Body of pancreas (tissue), 4 donors: ENCODE data around the gene ATP8A2. TPM values are rescaled to one million over a fixed set of nuclear protein-coding genes. Genes with fewer than 3 reads are reported as not detected.
A peak's percentile ranks its signal among the peaks of the same experiment; 100 is the strongest.
"Not testable (repeated sequence)": the region's sequence is repeated elsewhere in the genome, so short reads cannot be mapped to it uniquely, and the experiment has no call there.

Source experiments
- ATAC-seq: fragments of 150-250 bp; one replicate; pipeline ENCODE4 v1.9.1; 2016
- DNase-seq, 4 donors: peaks; one replicate each; pipeline ENCODE4 v3.0.0-alpha.2; 2019
- H3K27ac ChIP-seq, 4 donors: fragments of 200-600 bp; sonication (generic); 1 replicate in 3 of 4; 2 replicates in 1 of 4; pipeline versions ENCODE4 v1.5.1 to v1.6.1; 2016 to 2019; ENCODE audit warnings: mild to moderate bottlenecking in 1 of 4, mixed read lengths in 1 of 4, moderate library complexity in 1 of 4
- H3K27me3 ChIP-seq, 2 donors: fragments of 200-600 bp; sonication (generic); one replicate each; pipeline ENCODE4 v1.6.0; 2016; ENCODE audit warnings: mild to moderate bottlenecking in 1 of 2
- H3K36me3 ChIP-seq, 2 donors: fragments of 200-600 bp; sonication (generic); replicated peaks in 1 of 2; 2 replicates each; pipeline ENCODE4 v1.5.1; 2016; ENCODE audit warnings: low read depth in 2 of 2; ENCODE audit not compliant: insufficient read depth in 1 of 2
- H3K4me1 ChIP-seq: fragments of 200-600 bp; sonication (generic); one replicate; pipeline ENCODE4 v1.6.0; 2016
- H3K4me3 ChIP-seq, 2 donors: fragments of 200-600 bp; sonication (generic); 1 replicate in 1 of 2; 2 replicates in 1 of 2; pipeline ENCODE4 v1.5.1; 2016 to 2019
- H3K9me3 ChIP-seq, 3 donors: fragments of 200-600 bp; sonication (generic); 1 replicate in 2 of 3; 2 replicates in 1 of 3; pipeline ENCODE4 v1.5.1; 2016
- CTCF ChIP-seq, 7 experiments: fragments of 450-650 bp in 4 of 7; fragments of 200-600 bp in 3 of 7; sonication (generic) in 3 of 7; IDR thresholded peaks; one replicate each; pipeline ENCODE4 v1.5.1; 2016 to 2019; ENCODE audit warnings: antibody characterized with exemption in 7 of 7
- POLR2A ChIP-seq, 3 donors: fragments of 450-650 bp; IDR thresholded peaks; one replicate each; pipeline ENCODE4 v1.6.1; 2016; ENCODE audit warnings: antibody characterized with exemption in 3 of 3, mild to moderate bottlenecking in 2 of 3
- WGBS, 2 donors: methylation state at CpG; one replicate each; pipeline ENCODE4 v1.1.5; 2017; 5-methylcytosine and 5-hydroxymethylcytosine counted together
- intact Hi-C: fragments of 100-400 bp; cut with DNase I; formaldehyde crosslinking; loops from one replicate; pipeline ENCODE4 v1.15.1; 2023
- total RNA-seq, 2 donors: library from RNA; depleted of rRNA; stranded (reverse); fragments of >200 nt; gene quantifications; one replicate each; pipeline ENCODE4 v1.1.0, GENCODE V29; 2016

ATP8A2 gene
- total RNA-seq, 2 donors from 2014 or later: under 0.01 TPM; not detected in 1

- Histone ChIP-seq H3K36me3 (no peaks in the 10 kb centered on the region), H3K9me3 (no peaks in the 10 kb centered on the region), H3K27ac (no peak overlapping the region), H3K27me3 (no peaks in the 10 kb centered on the region), H3K4me1 (no peaks in the 10 kb centered on the region), H3K4me3 (no peak overlapping the region)
- no peak for TF ChIP-seq CTCF (IDR thresholded peaks at IDR 0.05)
- TF ChIP-seq POLR2A (IDR thresholded peaks at IDR 0.05): no peak
- intact Hi-C loops: no loop called here
- peak in 1 of 4 donors; percentile 13 for DNase-seq
- WGBS, 2 donors: 20% methylated on average over 7 of the region's 7 CpGs
- ATAC-seq: no peak
Measured at GRCh38 chr13:25945596-25945995, 573.8 kb downstream of the ATP8A2 start.

DNA sequence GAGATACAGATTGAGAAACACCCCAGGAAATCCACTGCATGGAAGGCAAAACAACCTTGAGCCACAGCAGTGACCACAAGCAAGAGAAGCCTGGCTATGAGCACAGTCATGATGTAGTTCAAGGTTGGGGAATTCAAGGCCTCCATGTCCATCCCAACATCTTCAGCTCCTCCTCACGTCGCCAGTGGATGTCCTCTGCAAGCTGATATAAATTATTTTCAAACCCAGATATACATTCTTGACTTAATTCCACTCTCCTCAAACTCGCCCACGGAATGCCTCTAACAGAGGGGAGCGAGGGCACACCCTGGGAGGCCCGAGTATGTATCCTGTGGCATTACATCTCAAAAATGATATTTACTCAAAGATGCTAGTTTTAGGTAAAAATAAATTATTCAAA lies 574.5 kb downstream of the ATP8A2 start:
- intact Hi-C loops: no loop called here
- H3K36me3 ChIP-seq: no peaks in the 10 kb centered on the region
- no peaks in the 10 kb centered on the region for H3K27me3 ChIP-seq
- TF ChIP-seq POLR2A (IDR thresholded peaks at IDR 0.05): no peak
- TF ChIP-seq CTCF (IDR thresholded peaks at IDR 0.05): no peak
- no peak overlapping the region for H3K27ac ChIP-seq
- ATAC-seq (no peak), DNase-seq (no peak)
- no peak overlapping the region for H3K4me3 ChIP-seq
- WGBS, 2 donors: 73 to 78% methylated on average over 6 of the region's 6 CpGs
- no peaks in the 10 kb centered on the region for H3K4me1 ChIP-seq
- no peaks in the 10 kb centered on the region for H3K9me3 ChIP-seq

GRCh38 chr13:25948910-25949309 lies 577.1 kb downstream of the ATP8A2 start:
- Histone ChIP-seq H3K36me3 (no peaks in the 10 kb centered on the region), H3K4me1 (no peaks in the 10 kb centered on the region), H3K27ac (no peak overlapping the region), H3K27me3 (no peaks in the 10 kb centered on the region), H3K9me3 (no peaks in the 10 kb centered on the region), H3K4me3 (no peak overlapping the region)
- intact Hi-C loops: no loop called here
- ATAC-seq (no peak), DNase-seq (no peak)
- WGBS, 2 donors: 63 to 79% methylated on average over 3 of the region's 3 CpGs
- TF ChIP-seq POLR2A (IDR thresholded peaks at IDR 0.05) (no peak), CTCF (IDR thresholded peaks at IDR 0.05) (no peak)

GRCh38 chr13:25951831-25952230 lies 580.1 kb downstream of the ATP8A2 start:
- WGBS, 2 donors: 48 to 58% methylated on average over 4 of the region's 4 CpGs
- no peak overlapping the region for H3K27ac ChIP-seq
- intact Hi-C loops: no loop called here

GRCh38 chr13:25954080-25954479 lies 582.3 kb downstream of the ATP8A2 start:
- H3K27ac ChIP-seq, ATAC-seq, intact Hi-C loops, H3K27me3 ChIP-seq, H3K4me3 ChIP-seq, DNase-seq, H3K4me1 ChIP-seq, H3K9me3 ChIP-seq, H3K36me3 ChIP-seq: not testable (repeated sequence)
- WGBS, 2 donors: 39 to 61% methylated on average over 3 to 5 of the region's 5 CpGs

More at GRCh38 chr13:25951831-25952230, 580.1 kb downstream of the ATP8A2 start:
- no peak for ATAC-seq
- no peak for DNase-seq
- no peaks in the 10 kb centered on the region for H3K27me3 ChIP-seq
- no peaks in the 10 kb centered on the region for H3K36me3 ChIP-seq
- H3K4me1 ChIP-seq: no peaks in the 10 kb centered on the region
- H3K4me3 ChIP-seq: no peak overlapping the region
- TF ChIP-seq CTCF (IDR thresholded peaks at IDR 0.05): no peak
- no peak for TF ChIP-seq POLR2A (IDR thresholded peaks at IDR 0.05)
- no peaks in the 10 kb centered on the region for H3K9me3 ChIP-seq

DNA sequence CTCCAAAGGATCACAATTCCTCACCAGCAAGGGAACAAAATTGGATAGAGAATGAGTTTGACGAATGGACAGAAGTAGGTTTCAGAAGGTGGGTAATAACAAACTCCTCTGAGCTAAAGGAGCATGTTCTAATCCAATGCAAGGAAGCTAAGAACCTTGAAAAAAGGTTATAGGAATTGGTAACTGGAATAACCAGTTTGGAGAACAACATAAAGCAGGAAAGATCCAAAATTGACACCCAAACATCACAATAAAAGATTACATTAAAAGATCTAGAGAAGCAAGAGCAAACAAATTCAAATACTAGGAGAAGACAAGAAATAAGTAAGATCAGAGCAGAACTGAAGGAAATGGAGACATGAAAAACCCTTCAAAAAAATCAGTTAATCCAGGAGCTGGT lies 583.2 kb downstream of the ATP8A2 start:
- H3K4me3 ChIP-seq: not testable (repeated sequence)

More for the DNA sequence above, 583.2 kb downstream of the ATP8A2 start:
- H3K4me1 ChIP-seq, H3K9me3 ChIP-seq, H3K27me3 ChIP-seq, DNase-seq, ATAC-seq, H3K27ac ChIP-seq, H3K36me3 ChIP-seq, intact Hi-C loops: not testable (repeated sequence)
- 38 to 71% methylated on average over 1 of the region's 1 CpG for WGBS, 2 donors
